HCT116 (cell line): ENCODE results near the gene CDHR4.

ENCODE experiments used
- ATF3 ChIP-seq: IDR thresholded peaks from 2 replicates; pipeline ENCODE4 v1.6.1; 2012
- CBX3 ChIP-seq: IDR thresholded peaks from 2 replicates; pipeline ENCODE4 v1.6.1; 2012; ENCODE audit warnings: low read depth
- EZH2 ChIP-seq: fragments of 200-600 bp; sonication (generic); IDR thresholded peaks from 2 replicates; pipeline ENCODE4 v1.6.1; 2017; ENCODE audit warnings: antibody characterized with exemption, mixed run types
- EZH2phosphoT487 ChIP-seq: fragments of 200-600 bp; IDR thresholded peaks from 2 replicates; pipeline ENCODE4 v1.6.1; 2018; ENCODE audit warnings: antibody characterized with exemption, borderline replicate concordance
- FOSL1 ChIP-seq: IDR thresholded peaks from 2 replicates; pipeline ENCODE4 v1.6.1; 2012; ENCODE audit warnings: low read depth
- MAX ChIP-seq: IDR thresholded peaks from 2 replicates; pipeline ENCODE4 v1.6.1; 2012
- POLR2A ChIP-seq: IDR thresholded peaks from 2 replicates; pipeline ENCODE4 v1.7.0; 2011; ENCODE audit warnings: borderline replicate concordance; ENCODE audit not compliant: insufficient read depth, insufficient read length; ENCODE audit errors: extremely low read depth
- POLR2AphosphoS5 ChIP-seq: IDR thresholded peaks from 2 replicates; pipeline ENCODE4 v1.6.1; 2011; ENCODE audit warnings: mild to moderate bottlenecking, low read depth, low read length, moderate library complexity
- RAD21 ChIP-seq: IDR thresholded peaks from 2 replicates; pipeline ENCODE4 v1.6.1; 2012; ENCODE audit warnings: low read depth, mild to moderate bottlenecking
- REST ChIP-seq: IDR thresholded peaks from 2 replicates; pipeline ENCODE4 v1.6.1; 2012; ENCODE audit warnings: low read depth
- SIN3A ChIP-seq: IDR thresholded peaks from 2 replicates; pipeline ENCODE4 v1.6.1; 2012; ENCODE audit warnings: low read depth
- SP1 ChIP-seq: IDR thresholded peaks from 2 replicates; pipeline ENCODE4 v1.6.1; 2012; ENCODE audit warnings: low read depth
- YY1 ChIP-seq: IDR thresholded peaks from 2 replicates; pipeline ENCODE4 v1.6.1; 2011; ENCODE audit warnings: low read length, low read depth, moderate library complexity, mild to moderate bottlenecking; ENCODE audit not compliant: insufficient replicate concordance; ENCODE audit errors: extremely low read depth
- TF ChIP-seq, protein P1 (sequence below), 3 experiments: fragments of 200-600 bp in 1 of 3; sonication (generic) in 1 of 3; IDR thresholded peaks in 2 of 3; conservative IDR thresholded peaks in 1 of 3; 2 replicates each; pipeline ENCODE4 v1.5.1; 2012 to 2017; ENCODE audit warnings: low read depth in 2 of 3, low read length in 2 of 3, antibody characterized with exemption in 1 of 3, borderline replicate concordance in 1 of 3, control low read depth in 1 of 3, mild to moderate bottlenecking in 1 of 3, mixed read lengths in 1 of 3, mixed run types in 1 of 3, moderate library complexity in 1 of 3; ENCODE audit not compliant: insufficient read depth in 1 of 3

DNA sequence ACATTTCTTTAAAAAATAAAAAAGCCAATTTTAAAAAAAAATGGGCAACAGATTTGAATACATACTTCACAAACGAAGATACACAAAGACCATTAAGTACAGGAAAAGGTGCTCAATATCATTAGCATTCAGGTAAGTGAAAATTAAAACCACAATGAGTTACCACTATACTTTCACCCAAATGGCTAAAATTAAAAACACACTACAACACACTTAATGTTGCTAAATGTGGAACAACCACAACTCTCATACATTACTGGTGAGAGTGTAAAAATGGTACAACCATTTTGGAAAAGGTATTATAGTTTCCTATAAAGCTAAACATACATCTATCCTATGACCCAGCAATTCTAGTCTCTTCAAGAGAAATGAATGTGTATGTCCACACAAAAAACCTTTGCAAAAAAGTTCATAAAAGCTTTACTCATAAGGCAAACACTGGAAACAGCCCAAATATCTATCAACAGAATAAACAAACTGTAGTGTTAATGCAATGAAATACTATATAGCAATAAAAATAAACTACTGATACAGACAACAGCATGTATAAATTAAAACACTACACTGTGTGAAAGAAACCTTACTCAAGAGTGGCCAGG lies 28.2 kb downstream of the CDHR4 start:
- no peak for TF ChIP-seq POLR2AphosphoS5
- no peak for TF ChIP-seq MAX
- no peak for TF ChIP-seq REST
- TF ChIP-seq, protein P1, sequence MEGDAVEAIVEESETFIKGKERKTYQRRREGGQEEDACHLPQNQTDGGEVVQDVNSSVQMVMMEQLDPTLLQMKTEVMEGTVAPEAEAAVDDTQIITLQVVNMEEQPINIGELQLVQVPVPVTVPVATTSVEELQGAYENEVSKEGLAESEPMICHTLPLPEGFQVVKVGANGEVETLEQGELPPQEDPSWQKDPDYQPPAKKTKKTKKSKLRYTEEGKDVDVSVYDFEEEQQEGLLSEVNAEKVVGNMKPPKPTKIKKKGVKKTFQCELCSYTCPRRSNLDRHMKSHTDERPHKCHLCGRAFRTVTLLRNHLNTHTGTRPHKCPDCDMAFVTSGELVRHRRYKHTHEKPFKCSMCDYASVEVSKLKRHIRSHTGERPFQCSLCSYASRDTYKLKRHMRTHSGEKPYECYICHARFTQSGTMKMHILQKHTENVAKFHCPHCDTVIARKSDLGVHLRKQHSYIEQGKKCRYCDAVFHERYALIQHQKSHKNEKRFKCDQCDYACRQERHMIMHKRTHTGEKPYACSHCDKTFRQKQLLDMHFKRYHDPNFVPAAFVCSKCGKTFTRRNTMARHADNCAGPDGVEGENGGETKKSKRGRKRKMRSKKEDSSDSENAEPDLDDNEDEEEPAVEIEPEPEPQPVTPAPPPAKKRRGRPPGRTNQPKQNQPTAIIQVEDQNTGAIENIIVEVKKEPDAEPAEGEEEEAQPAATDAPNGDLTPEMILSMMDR (IDR thresholded peaks at IDR 0.05 in 2 of 3, conservative IDR thresholded peaks at IDR 0.05 in 1 of 3; ENCODE audit: borderline replicate concordance in 1 of 3, insufficient read depth in 1 of 3, low read depth in 2 of 3, low read length in 2 of 3): no peak
- no peak for TF ChIP-seq ATF3
- TF ChIP-seq POLR2A: no peak
- no peak for TF ChIP-seq EZH2phosphoT487
- no peak for TF ChIP-seq CBX3
- TF ChIP-seq SIN3A: no peak
- TF ChIP-seq RAD21: no peak
- no peak for TF ChIP-seq SP1
- TF ChIP-seq EZH2: no peak
- TF ChIP-seq YY1: no peak
- TF ChIP-seq FOSL1: no peak
